Measurements from ENCODE around the gene OR2T8.

DNA sequence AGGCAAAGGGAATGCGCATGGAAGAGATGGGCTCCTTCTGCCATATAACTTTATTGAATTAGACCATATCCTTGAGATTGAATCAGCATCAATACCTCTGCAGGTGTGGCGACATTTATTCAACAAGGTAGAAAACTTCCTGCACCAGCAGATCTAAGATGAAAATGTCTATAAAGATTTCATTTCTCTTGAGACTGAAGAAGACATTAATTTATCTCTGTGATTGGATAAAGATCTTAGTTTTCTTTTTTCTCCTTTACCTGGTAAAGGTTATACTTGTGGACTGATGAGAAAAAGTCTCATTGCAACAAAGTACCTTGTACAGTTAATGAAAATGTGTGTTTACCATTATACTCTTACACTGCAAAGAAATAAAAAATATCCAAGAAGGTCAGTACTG lies at the start of gene OR2T8:
- TF ChIP-seq POLR2A (IDR thresholded peaks at IDR 0.05) (no peak), POLR2AphosphoS5 (IDR thresholded peaks at IDR 0.05) (no peak)
- TF ChIP-seq, protein P1, sequence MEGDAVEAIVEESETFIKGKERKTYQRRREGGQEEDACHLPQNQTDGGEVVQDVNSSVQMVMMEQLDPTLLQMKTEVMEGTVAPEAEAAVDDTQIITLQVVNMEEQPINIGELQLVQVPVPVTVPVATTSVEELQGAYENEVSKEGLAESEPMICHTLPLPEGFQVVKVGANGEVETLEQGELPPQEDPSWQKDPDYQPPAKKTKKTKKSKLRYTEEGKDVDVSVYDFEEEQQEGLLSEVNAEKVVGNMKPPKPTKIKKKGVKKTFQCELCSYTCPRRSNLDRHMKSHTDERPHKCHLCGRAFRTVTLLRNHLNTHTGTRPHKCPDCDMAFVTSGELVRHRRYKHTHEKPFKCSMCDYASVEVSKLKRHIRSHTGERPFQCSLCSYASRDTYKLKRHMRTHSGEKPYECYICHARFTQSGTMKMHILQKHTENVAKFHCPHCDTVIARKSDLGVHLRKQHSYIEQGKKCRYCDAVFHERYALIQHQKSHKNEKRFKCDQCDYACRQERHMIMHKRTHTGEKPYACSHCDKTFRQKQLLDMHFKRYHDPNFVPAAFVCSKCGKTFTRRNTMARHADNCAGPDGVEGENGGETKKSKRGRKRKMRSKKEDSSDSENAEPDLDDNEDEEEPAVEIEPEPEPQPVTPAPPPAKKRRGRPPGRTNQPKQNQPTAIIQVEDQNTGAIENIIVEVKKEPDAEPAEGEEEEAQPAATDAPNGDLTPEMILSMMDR (IDR thresholded peaks at IDR 0.05 in 8 of 11, conservative IDR thresholded peaks at IDR 0.05 in 3 of 11), result no peak

Measured in spleen (tissue), 7 donors.